ENCODE measurements around the gene ZNF135. TPM values are rescaled to one million over a fixed set of nuclear protein-coding genes. Genes with fewer than 3 reads are reported as not detected.

ZNF135 gene
- total and polyA plus RNA-seq, 2 donors (not counting 3 experiments of a cell fraction or from before 2014, with no cell fraction given) = 1.2 to 1.5 TPM

- no peaks in the 10 kb centered on the region for H4K20me1 ChIP-seq (replicated peaks; ENCODE audit: control insufficient read depth, extremely low read depth, insufficient read depth, low read length)
- no peaks in the 10 kb centered on the region for H3K79me2 ChIP-seq (ENCODE audit: control insufficient read depth, insufficient read depth, low read length)
- intact Hi-C loops (cut with micrococcal nuclease) (no loop called here), dilution Hi-C loops (cut with MboI; ENCODE audit: extremely low pct_ligation_motif_present, low sequenced_read_pairs) (no loop called here)
- no peak overlapping the region for H3K4me2 ChIP-seq (ENCODE audit: insufficient read depth, low read length)
- H3K27ac ChIP-seq (ENCODE audit: insufficient read depth, low read depth, low read length) = no peak overlapping the region
- peaks cover 9% of the 10 kb centered on the region for H3K9me3 ChIP-seq (replicated peaks; ENCODE audit: control insufficient read depth, insufficient read depth, low read length)
- no peak overlapping the region for H3K4me3 ChIP-seq (replicated peaks in 1 of 3; ENCODE audit: insufficient read depth in 1 of 3, low read depth in 1 of 3, low read length in 3 of 3)
- H3K4me1 ChIP-seq (ENCODE audit: control insufficient read depth, extremely low read depth, insufficient read depth, low read length) = no peaks in the 10 kb centered on the region
- POLR2A ChIA-PET = no interaction called here
- no peak overlapping the region for H3K9ac ChIP-seq (replicated peaks; ENCODE audit: extremely low read depth, insufficient read depth, low read length)
- DNase-seq (ENCODE audit: low read depth, low spot score) (no peak), FAIRE-seq (no peak)
- H3K36me3 ChIP-seq (ENCODE audit: control insufficient read depth in 2 of 2, extremely low read depth in 1 of 2, insufficient read depth in 2 of 2, low read length in 2 of 2) = no peaks in the 10 kb centered on the region
- no peak overlapping the region for H2AFZ ChIP-seq (ENCODE audit: low read depth, low read length)
- H3K9me1 ChIP-seq (replicated peaks; ENCODE audit: control insufficient read depth, extremely low read depth, insufficient read depth, low read length) = no peaks in the 10 kb centered on the region
- no peaks in the 10 kb centered on the region for H3K27me3 ChIP-seq (ENCODE audit: control insufficient read depth in 2 of 2, insufficient read depth in 2 of 2, low read length in 2 of 2)
- CTCF ChIA-PET = no interaction called here
- TF ChIP-seq MYC (IDR thresholded peaks at IDR 0.05; ENCODE audit: low read depth, low read length) (no peak), POLR2A (IDR thresholded peaks at IDR 0.05; ENCODE audit: low read depth, low read length) (no peak), EZH2 (IDR thresholded peaks at IDR 0.05; ENCODE audit: borderline replicate concordance, low read depth, low read length, severe bottlenecking) (no peak), MAX (IDR thresholded peaks at IDR 0.05; ENCODE audit: insufficient read depth, insufficient read length) (no peak), GATA2 (IDR thresholded peaks at IDR 0.05; ENCODE audit: insufficient read depth, insufficient read length, low read depth, low read length) (no peak), POLR2AphosphoS5 (IDR thresholded peaks at IDR 0.05; ENCODE audit: insufficient read depth, low read depth, low read length) (no peak), JUN (IDR thresholded peaks at IDR 0.05; ENCODE audit: borderline replicate concordance, insufficient read depth, insufficient read length, low read depth) (no peak), FOS (IDR thresholded peaks at IDR 0.05; ENCODE audit: borderline replicate concordance, insufficient read depth, low read length) (no peak)
- TF ChIP-seq, protein P1, sequence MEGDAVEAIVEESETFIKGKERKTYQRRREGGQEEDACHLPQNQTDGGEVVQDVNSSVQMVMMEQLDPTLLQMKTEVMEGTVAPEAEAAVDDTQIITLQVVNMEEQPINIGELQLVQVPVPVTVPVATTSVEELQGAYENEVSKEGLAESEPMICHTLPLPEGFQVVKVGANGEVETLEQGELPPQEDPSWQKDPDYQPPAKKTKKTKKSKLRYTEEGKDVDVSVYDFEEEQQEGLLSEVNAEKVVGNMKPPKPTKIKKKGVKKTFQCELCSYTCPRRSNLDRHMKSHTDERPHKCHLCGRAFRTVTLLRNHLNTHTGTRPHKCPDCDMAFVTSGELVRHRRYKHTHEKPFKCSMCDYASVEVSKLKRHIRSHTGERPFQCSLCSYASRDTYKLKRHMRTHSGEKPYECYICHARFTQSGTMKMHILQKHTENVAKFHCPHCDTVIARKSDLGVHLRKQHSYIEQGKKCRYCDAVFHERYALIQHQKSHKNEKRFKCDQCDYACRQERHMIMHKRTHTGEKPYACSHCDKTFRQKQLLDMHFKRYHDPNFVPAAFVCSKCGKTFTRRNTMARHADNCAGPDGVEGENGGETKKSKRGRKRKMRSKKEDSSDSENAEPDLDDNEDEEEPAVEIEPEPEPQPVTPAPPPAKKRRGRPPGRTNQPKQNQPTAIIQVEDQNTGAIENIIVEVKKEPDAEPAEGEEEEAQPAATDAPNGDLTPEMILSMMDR (IDR thresholded peaks at IDR 0.05; ENCODE audit: extremely low read depth in 1 of 2, insufficient read depth in 1 of 2, low read depth in 1 of 2, low read length in 2 of 2) = no peak
- no TSS peak for BruUV-seq (replicated peaks)
These were observed 16.4 kb upstream of the ZNF135 start for GRCh38 chr19:58042495-58043340.
